Stimulated activated CD8-positive, alpha-beta memory T cell treated with anti-CD3 and anti-CD28 coated beads, Interleukin-12 subunit alpha, Interleukin-12 subunit beta, amount 100 ng/mL, for 24 hours (primary cell): ENCODE data around the gene PLEKHO1.
"Not testable (repeated sequence)": the region's sequence is repeated elsewhere in the genome, so short reads cannot be mapped to it uniquely, and the experiment has no call there.

ENCODE experiments used
- DNase-seq: peaks from one replicate; pipeline ENCODE4 v3.0.0-alpha.2; 2020; ENCODE audit errors: extremely low read depth

PLEKHO1 gene

GRCh38 chr1:150173141-150173585, 23.4 kb downstream of the PLEKHO1 start:
- no peak for DNase-seq

- DNase-seq: no peak
Measured at GRCh38 chr1:150176593-150176992, 26.9 kb downstream of the PLEKHO1 start.

GRCh38 chr1:150178548-150178947, 28.8 kb downstream of the PLEKHO1 start:
- no peak for DNase-seq

- no peak for DNase-seq
Measured at GRCh38 chr1:150179867-150180266, 30.2 kb downstream of the PLEKHO1 start.

GRCh38 chr1:150180474-150180873, 30.8 kb downstream of the PLEKHO1 start:
- no peak for DNase-seq

- no peak for DNase-seq
Measured at GRCh38 chr1:150182247-150182646, 32.5 kb downstream of the PLEKHO1 start.

GRCh38 chr1:150183061-150183460, 33.3 kb downstream of the PLEKHO1 start:
- no peak for DNase-seq

GRCh38 chr1:150185481-150185880, 35.8 kb downstream of the PLEKHO1 start:
- no peak for DNase-seq

- not testable (repeated sequence) for DNase-seq
Measured at GRCh38 chr1:150186438-150186788, 36.7 kb downstream of the PLEKHO1 start.

GRCh38 chr1:150186789-150187559, 37.3 kb downstream of the PLEKHO1 start:
- DNase-seq: no peak

GRCh38 chr1:150187560-150187931, 37.8 kb downstream of the PLEKHO1 start:
- no peak for DNase-seq

GRCh38 chr1:150192012-150192411, 42.3 kb downstream of the PLEKHO1 start:
- DNase-seq: no peak

- no peak for DNase-seq
Measured at GRCh38 chr1:150194381-150195031, 44.8 kb downstream of the PLEKHO1 start.

- DNase-seq: no peak
Measured at GRCh38 chr1:150196417-150196816, 46.7 kb downstream of the PLEKHO1 start.

- no peak for DNase-seq
Measured at GRCh38 chr1:150207281-150207971, 57.7 kb downstream of the PLEKHO1 start.

- DNase-seq: not testable (repeated sequence)
Measured at GRCh38 chr1:150208460-150208859, 58.7 kb downstream of the PLEKHO1 start.
